ENCODE data around the gene DYNLRB1. TPM values are rescaled to one million over a fixed set of nuclear protein-coding genes. Genes with fewer than 3 reads are reported as not detected.

Gene DYNLRB1
- total RNA-seq (ENCODE audit: unreplicated experiment): 96.8 TPM
- long read RNA-seq, transcript DYNLRB1-202 (4 exons, 675 nt): major isoform, 39 of 49 reads
- long read RNA-seq, partial matches to known transcripts: 6 of 49 reads
- long read RNA-seq, other reads (novel, unspliced or antisense): 4 of 49 reads

DNA sequence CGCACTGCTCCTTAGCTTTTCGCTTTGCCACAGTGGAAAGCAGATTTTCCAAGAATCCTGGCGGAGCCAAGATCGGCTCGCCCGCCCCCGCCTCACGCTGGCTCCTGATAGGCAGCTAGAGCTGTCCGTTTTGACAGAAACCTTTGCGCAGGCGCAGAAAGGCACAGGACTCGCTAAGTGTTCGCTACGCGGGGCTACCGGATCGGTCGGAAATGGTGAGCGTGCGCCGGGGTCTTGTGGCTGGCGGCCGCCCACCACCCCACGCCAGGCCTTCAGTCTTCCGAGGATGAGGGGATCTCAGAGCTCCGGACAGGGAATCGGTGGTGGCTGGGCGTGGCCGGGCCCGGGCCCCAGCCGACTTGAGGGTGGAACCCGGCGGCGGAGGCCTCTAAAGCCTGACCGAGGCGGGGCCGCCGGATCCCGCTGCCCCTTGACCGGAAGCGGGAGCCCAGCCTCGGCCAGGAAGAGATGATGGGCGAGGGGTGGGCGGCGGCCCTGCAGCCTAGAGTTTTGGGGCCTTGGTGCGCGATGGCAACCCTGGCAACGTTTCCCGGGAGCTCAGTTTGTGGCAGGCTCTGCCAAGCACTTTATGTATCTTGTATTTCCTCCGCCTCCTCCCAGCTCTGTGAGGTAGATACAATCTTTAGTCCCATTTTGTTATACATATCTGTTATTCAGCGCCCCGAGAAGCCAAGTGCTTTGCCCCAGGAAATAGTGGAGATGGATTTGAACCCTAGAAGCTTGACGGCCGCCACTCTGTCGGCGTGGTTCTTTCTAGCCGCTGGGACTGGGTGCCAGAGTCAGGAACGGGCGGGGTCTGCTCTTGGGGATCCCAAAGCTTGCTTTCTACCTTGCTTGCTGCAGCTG is at the start of gene DYNLRB1:
DYNLRB1 (plus strand) TSS at position 176 of the 867 bp plus-strand sequence; CDS start at position 213, 37 bp downstream.
- Mint-ChIP-seq H3K9me3 (ENCODE audit: unreplicated experiment) (no peaks in the 10 kb centered on the region), H3K36me3 (ENCODE audit: low read depth, unreplicated experiment) (peaks cover 10% of the 10 kb centered on the region), H3K27me3 (ENCODE audit: unreplicated experiment) (peaks cover 11% of the 10 kb centered on the region), H3K27ac (ENCODE audit: unreplicated experiment) (peak within 1 kb of the TSS; percentile 98), H3K4me3 (ENCODE audit: unreplicated experiment) (peak within 1 kb of the TSS; percentile 99), H3K4me1 (ENCODE audit: unreplicated experiment) (peaks cover 27% of the 10 kb centered on the region)
- peak; percentile 98 for DNase-seq (ENCODE audit: low spot score)
- TF ChIP-seq CTCF (IDR thresholded peaks at IDR 0.05; ENCODE audit: unreplicated experiment): no peak

DNA sequence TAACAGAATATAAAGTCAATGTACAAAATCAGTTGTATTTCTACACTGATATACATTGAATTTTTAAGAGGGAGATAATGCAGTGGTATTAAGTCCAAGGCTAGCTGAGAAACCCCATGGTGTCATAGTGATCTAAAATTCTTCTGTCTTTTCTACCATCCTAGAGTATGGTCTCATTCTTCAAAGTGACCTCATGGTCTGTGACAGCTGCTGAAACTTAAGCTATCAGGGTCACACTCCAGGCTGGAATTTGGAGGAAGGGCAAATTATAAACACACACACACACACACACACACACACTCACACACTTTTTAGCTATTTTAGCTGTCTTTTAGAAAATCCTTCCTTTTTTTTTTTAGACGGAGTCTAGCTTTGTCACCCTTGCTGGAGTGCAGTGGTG is 47.3 kb upstream of the DYNLRB1 start:
- H3K27ac Mint-ChIP-seq (ENCODE audit: unreplicated experiment): no peak overlapping the region
- no peak overlapping the region for H3K4me3 Mint-ChIP-seq (ENCODE audit: unreplicated experiment)
- DNase-seq (ENCODE audit: low spot score): no peak
- H3K27me3 Mint-ChIP-seq (ENCODE audit: unreplicated experiment): no peaks in the 10 kb centered on the region
- no peak for TF ChIP-seq CTCF (IDR thresholded peaks at IDR 0.05; ENCODE audit: unreplicated experiment)
- H3K36me3 Mint-ChIP-seq (ENCODE audit: low read depth, unreplicated experiment): peaks cover 2% of the 10 kb centered on the region
- H3K9me3 Mint-ChIP-seq (ENCODE audit: unreplicated experiment): no peaks in the 10 kb centered on the region
- H3K4me1 Mint-ChIP-seq (ENCODE audit: unreplicated experiment): no peaks in the 10 kb centered on the region

DNA sequence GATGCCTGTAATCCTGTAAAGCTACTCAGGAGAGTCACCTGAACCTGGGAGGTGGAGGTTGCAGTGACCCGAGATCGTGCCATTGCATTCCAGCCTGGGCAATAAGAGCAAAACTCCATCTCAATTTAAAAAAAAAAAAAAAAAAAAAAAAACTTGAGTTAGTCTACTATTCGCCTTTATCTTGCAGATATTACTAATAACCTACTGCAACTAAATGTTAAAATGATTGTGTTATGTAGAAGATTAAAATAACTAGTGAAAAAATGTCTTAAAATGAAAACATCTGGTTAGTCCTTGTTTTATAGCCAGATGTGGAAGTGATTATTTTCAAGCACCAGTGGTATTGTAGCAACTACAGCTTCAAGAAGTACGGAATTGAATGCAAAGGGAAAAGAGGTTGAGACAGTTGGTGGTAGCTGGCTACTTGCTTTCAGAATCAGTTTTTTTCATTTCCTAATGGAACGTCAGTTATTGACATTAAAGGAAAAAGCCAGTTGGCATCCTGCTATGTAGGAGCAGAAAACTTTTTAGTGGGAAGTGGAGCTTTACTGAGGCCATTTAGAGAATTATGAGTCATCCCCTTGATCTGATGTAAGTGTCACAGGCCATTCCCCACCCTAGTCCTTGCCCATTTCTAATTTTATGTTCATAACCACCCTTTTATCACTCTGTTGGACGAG is 43.8 kb upstream of the DYNLRB1 start:
- no peak overlapping the region for H3K27ac Mint-ChIP-seq (ENCODE audit: unreplicated experiment)
- H3K4me1 Mint-ChIP-seq (ENCODE audit: unreplicated experiment): no peaks in the 10 kb centered on the region
- H3K27me3 Mint-ChIP-seq (ENCODE audit: unreplicated experiment): no peaks in the 10 kb centered on the region
- TF ChIP-seq CTCF (IDR thresholded peaks at IDR 0.05; ENCODE audit: unreplicated experiment): no peak
- H3K4me3 Mint-ChIP-seq (ENCODE audit: unreplicated experiment): no peak overlapping the region
- no peak for DNase-seq (ENCODE audit: low spot score)
- H3K36me3 Mint-ChIP-seq (ENCODE audit: low read depth, unreplicated experiment): peaks cover 24% of the 10 kb centered on the region
- H3K9me3 Mint-ChIP-seq (ENCODE audit: unreplicated experiment): no peaks in the 10 kb centered on the region

DNA sequence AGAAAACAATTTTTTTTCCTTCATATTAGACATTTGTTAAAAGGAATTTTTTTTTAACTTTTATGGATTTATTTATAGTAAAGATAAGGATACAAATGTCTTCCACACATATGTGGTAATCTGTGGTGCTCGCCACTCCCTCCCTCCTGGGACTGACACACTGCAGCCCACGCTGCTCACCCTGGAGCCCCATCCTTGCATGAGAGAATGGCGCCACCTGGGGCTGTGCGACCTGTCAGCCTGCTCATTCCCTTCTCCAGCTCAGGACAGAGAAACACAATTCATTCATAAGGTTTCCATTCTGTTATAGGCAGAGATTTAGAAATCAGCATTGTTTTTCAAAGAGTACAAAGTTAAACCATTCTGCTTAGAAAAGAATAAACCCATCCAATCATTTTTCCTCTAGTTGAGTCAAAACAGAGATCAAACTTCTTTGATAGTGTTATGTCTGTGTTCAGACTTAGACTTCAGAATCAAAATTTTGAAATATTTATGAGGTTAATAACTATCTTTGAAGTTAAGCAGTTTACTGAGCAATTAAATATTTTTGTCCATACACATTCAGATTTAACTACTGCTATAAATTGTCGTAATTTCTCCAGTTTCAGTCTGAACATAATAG is 42.8 kb upstream of the DYNLRB1 start:
- no peaks in the 10 kb centered on the region for H3K27me3 Mint-ChIP-seq (ENCODE audit: unreplicated experiment)
- DNase-seq (ENCODE audit: low spot score): peak; percentile 55
- H3K36me3 Mint-ChIP-seq (ENCODE audit: low read depth, unreplicated experiment): peaks cover 24% of the 10 kb centered on the region
- H3K4me1 Mint-ChIP-seq (ENCODE audit: unreplicated experiment): no peaks in the 10 kb centered on the region
- no peaks in the 10 kb centered on the region for H3K9me3 Mint-ChIP-seq (ENCODE audit: unreplicated experiment)
- H3K4me3 Mint-ChIP-seq (ENCODE audit: unreplicated experiment): no peak overlapping the region
- no peak for TF ChIP-seq CTCF (IDR thresholded peaks at IDR 0.05; ENCODE audit: unreplicated experiment)
- H3K27ac Mint-ChIP-seq (ENCODE audit: unreplicated experiment): no peak overlapping the region

Data from endothelial cell (in vitro differentiated cells).